GM12878 (cell line): ENCODE data around the gene PRSS33. TPM values are rescaled to one million over a fixed set of nuclear protein-coding genes. Genes with fewer than 3 reads are reported as not detected.

Source experiments
- ATAC-seq: fragments of 200-7000 bp; cut with Tn5 transposase; 3 replicates; pipeline ENCODE4 v1.9.1; 2020; ENCODE audit warnings: mild to moderate bottlenecking, moderate library complexity
- BruUV-seq: library from RNA; stranded (reverse); fragments of 400-500 nt; replicated peaks from 2 replicates; lab custom pipeline; 2021; lab: Mats Ljungman, UMichigan
- CTCF ChIA-PET: fragments of 300-600 bp; sonication (Branson Sonifier 250); formaldehyde crosslinking; extraction: SDS; loops from one replicate; lab custom pipeline; 2021; ENCODE audit warnings: inconsistent platforms; lab: Yijun Ruan, JAX
- POLR2A ChIA-PET: fragments of 350-600 bp; formaldehyde crosslinking; extraction: SDS; loops from one replicate; lab custom pipeline; 2021; ENCODE audit warnings: inconsistent platforms; lab: Charles Lee
- RAD21 ChIA-PET: fragments of 300-600 bp; sonication (Branson Sonifier 250); formaldehyde crosslinking; loops from one replicate; lab custom pipeline; 2023; ENCODE audit warnings: antibody characterized with exemption; ENCODE audit not compliant: unreplicated experiment; lab: Charles Lee
- SMC1A ChIA-PET: fragments of 300-600 bp; sonication (Branson Sonifier 250); formaldehyde crosslinking; loops from one replicate; lab custom pipeline; 2023; ENCODE audit not compliant: unreplicated experiment, uncharacterized antibody; lab: Charles Lee
- DNase-seq: peaks from one replicate; pipeline ENCODE4 v3.0.0-alpha.2; 2011; ENCODE audit warnings: low read depth, low spot score
- FAIRE-seq: peaks from 3 replicates; lab custom pipeline; 2011; peaks lifted over from hg19 to GRCh38; lab: Jason Lieb, UNC
- H2AFZ ChIP-seq: 2 replicates; pipeline ENCODE4 v1.6.0; 2011; ENCODE audit warnings: low read depth, low read length, control low read depth; ENCODE audit not compliant: control insufficient read depth
- H3K27ac ChIP-seq: 2 replicates; pipeline ENCODE4 v1.5.1; 2011; ENCODE audit warnings: control low read depth; ENCODE audit not compliant: control insufficient read depth, insufficient read depth
- H3K27me3 ChIP-seq, 2 experiments: replicated peaks in 1 of 2; 2 replicates each; pipeline versions ENCODE4 v1.6.0 to v1.6.1; 2011; ENCODE audit warnings: low read length in 1 of 2; ENCODE audit not compliant: control insufficient read depth in 2 of 2, insufficient read depth in 2 of 2
- H3K36me3 ChIP-seq, 2 experiments: 2 replicates each; pipeline ENCODE4 v1.5.1; 2011; ENCODE audit warnings: low read length in 1 of 2; ENCODE audit not compliant: control insufficient read depth in 2 of 2, insufficient read depth in 2 of 2
- H3K4me1 ChIP-seq: 2 replicates; pipeline ENCODE4 v1.6.1; 2011; ENCODE audit warnings: mild to moderate bottlenecking, low read length, moderate library complexity, mixed read lengths; ENCODE audit not compliant: control insufficient read depth, insufficient read depth
- H3K4me2 ChIP-seq: 2 replicates; pipeline ENCODE4 v1.6.0; 2011; ENCODE audit warnings: control low read depth; ENCODE audit not compliant: control insufficient read depth, insufficient read depth
- H3K4me3 ChIP-seq: fragments of 200-600 bp; sonication (generic); 2 replicates; pipeline ENCODE4 v1.5.1; 2016
- H3K79me2 ChIP-seq: 2 replicates; pipeline ENCODE4 v1.6.0; 2011; ENCODE audit warnings: low read length; ENCODE audit not compliant: control insufficient read depth, insufficient read depth
- H3K9ac ChIP-seq: 2 replicates; pipeline ENCODE4 v1.8.0; 2011; ENCODE audit warnings: low read length, control low read depth, mixed read lengths; ENCODE audit not compliant: control insufficient read depth, insufficient read depth
- H3K9me3 ChIP-seq: replicated peaks from 3 replicates; pipeline ENCODE4 v1.5.1; 2011; ENCODE audit warnings: mild to moderate bottlenecking, low read length; ENCODE audit not compliant: control insufficient read depth, insufficient read depth
- H4K20me1 ChIP-seq: 2 replicates; pipeline ENCODE4 v1.6.0; 2011; ENCODE audit not compliant: control insufficient read depth, insufficient read depth
- BHLHE40 ChIP-seq, 2 experiments: fragments of 450-650 bp in 1 of 2; IDR thresholded peaks; 2 replicates each; pipeline ENCODE4 v1.6.1; 2011 to 2017; ENCODE audit warnings: low read depth in 2 of 2, borderline replicate concordance in 1 of 2, improper control_type of control experiment in 1 of 2, low read length in 1 of 2, mild to moderate bottlenecking in 1 of 2
- RB1 ChIP-seq: fragments of 450-650 bp; formaldehyde crosslinking; IDR thresholded peaks from 2 replicates; pipeline ENCODE4 v1.6.1; 2017; ENCODE audit warnings: mild to moderate bottlenecking, borderline replicate concordance
- WGBS: methylation state at CpG from one replicate; pipeline ENCODE4 v1.1.6; 2016; ENCODE audit warnings: low lambda C conversion rate; ENCODE audit not compliant: insufficient replicate concordance, insufficient coverage; ENCODE audit errors: missing lambda C conversion rate; 5-methylcytosine and 5-hydroxymethylcytosine counted together
- in situ Hi-C: fragments of 300-500 bp; cut with MboI; formaldehyde crosslinking; loops from 9 replicates; pipeline ENCODE4 v1.14.3; 2018; ENCODE audit warnings: mixed read lengths
- intact Hi-C: fragments of 100-400 bp; cut with micrococcal nuclease; formaldehyde crosslinking; loops from one replicate; pipeline ENCODE4 v1.14.2; 2022; ENCODE audit not compliant: unreplicated experiment
- polyA plus RNA-seq, 11 experiments: library from polyadenylated mRNA; depleted of rRNA in 4 of 11; unstranded in 6 of 11; stranded (reverse) in 5 of 11; fragments of >200 nt; fragmentation: Nextera tagmentation in 4 of 11; fragmentation: Illumina TruSeq in 1 of 11; extraction: Ambion mirVana in 4 of 11; extraction: Trizol in 1 of 11; gene quantifications; 1 replicate in 1 of 11; 2 replicates in 10 of 11; pipeline versions ENCODE4 v1.2.1 to v1.2.3, GENCODE V29; 2011 to 2016; ENCODE audit warnings: inconsistent platforms in 2 of 11, missing spikeins in 2 of 11, low read depth in 1 of 11
- total RNA-seq, 4 experiments: library from RNA; depleted of rRNA in 3 of 4; stranded (reverse); fragments of >200 nt in 3 of 4; fragmentation: Illumina TruSeq in 1 of 4; extraction: Trizol in 1 of 4; gene quantifications; 2 replicates each; pipeline versions ENCODE4 v1.2.1 to v1.2.3, GENCODE V29; 2013 to 2021
- TF ChIP-seq, protein P1 (sequence below): fragments of 450-650 bp; formaldehyde crosslinking; IDR thresholded peaks from 2 replicates; pipeline ENCODE4 v1.4.0; 2020; ENCODE audit warnings: mild to moderate bottlenecking, moderate library complexity

The PRSS33 gene
- total and polyA plus RNA-seq, 10 of the 15 experiments (the other 5 are each of a cell fraction or from before 2014, with no cell fraction given), result not detected

DNA sequence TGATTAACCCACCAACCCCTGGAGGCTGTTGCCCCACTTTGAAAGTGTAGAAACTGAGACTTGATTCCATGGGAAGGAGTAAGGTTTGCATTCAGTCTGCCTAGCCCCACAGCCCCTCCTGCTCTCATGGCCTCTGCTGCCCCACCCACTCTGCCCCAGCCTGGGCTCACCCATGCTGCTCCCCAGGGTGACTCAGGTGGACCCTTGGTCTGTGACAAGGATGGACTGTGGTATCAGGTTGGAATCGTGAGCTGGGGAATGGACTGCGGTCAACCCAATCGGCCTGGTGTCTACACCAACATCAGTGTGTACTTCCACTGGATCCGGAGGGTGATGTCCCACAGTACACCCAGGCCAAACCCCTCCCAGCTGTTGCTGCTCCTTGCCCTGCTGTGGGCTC, 17.4 kb upstream of the PRSS33 start:
- intact Hi-C loops (loop anchor here (10.0 kb wide), 1 partner anchor 50 kb away; the partner anchor contains the start of gene PRSS22), in situ Hi-C loops (no loop called here)
- no peak for ATAC-seq
- Histone ChIP-seq H3K36me3 (no peaks in the 10 kb centered on the region), H3K27ac (no peak overlapping the region), H3K4me1 (no peaks in the 10 kb centered on the region), H3K9me3 (no peaks in the 10 kb centered on the region), H4K20me1 (no peaks in the 10 kb centered on the region), H2AFZ (no peak overlapping the region), H3K27me3 (peaks cover 0 to 1% of the 10 kb centered on the region in 2 experiments; a peak in 1 of 4 replicates), H3K9ac (no peak overlapping the region), H3K4me2 (no peak overlapping the region), H3K79me2 (no peaks in the 10 kb centered on the region), H3K4me3 (no peak overlapping the region)
- ChIA-PET POLR2A (no interaction called here), CTCF (no interaction called here), SMC1A (no interaction called here), RAD21 (no interaction called here)
- no peak for FAIRE-seq
- TF ChIP-seq RB1, result no peak
- TF ChIP-seq, protein P1, sequence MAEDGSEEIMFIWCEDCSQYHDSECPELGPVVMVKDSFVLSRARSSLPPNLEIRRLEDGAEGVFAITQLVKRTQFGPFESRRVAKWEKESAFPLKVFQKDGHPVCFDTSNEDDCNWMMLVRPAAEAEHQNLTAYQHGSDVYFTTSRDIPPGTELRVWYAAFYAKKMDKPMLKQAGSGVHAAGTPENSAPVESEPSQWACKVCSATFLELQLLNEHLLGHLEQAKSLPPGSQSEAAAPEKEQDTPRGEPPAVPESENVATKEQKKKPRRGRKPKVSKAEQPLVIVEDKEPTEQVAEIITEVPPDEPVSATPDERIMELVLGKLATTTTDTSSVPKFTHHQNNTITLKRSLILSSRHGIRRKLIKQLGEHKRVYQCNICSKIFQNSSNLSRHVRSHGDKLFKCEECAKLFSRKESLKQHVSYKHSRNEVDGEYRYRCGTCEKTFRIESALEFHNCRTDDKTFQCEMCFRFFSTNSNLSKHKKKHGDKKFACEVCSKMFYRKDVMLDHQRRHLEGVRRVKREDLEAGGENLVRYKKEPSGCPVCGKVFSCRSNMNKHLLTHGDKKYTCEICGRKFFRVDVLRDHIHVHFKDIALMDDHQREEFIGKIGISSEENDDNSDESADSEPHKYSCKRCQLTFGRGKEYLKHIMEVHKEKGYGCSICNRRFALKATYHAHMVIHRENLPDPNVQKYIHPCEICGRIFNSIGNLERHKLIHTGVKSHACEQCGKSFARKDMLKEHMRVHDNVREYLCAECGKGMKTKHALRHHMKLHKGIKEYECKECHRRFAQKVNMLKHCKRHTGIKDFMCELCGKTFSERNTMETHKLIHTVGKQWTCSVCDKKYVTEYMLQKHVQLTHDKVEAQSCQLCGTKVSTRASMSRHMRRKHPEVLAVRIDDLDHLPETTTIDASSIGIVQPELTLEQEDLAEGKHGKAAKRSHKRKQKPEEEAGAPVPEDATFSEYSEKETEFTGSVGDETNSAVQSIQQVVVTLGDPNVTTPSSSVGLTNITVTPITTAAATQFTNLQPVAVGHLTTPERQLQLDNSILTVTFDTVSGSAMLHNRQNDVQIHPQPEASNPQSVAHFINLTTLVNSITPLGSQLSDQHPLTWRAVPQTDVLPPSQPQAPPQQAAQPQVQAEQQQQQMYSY (CRISPR knock-in tag), result no peak
- TF ChIP-seq BHLHE40 (IDR thresholded peaks at IDR 0.05; ENCODE audit: borderline replicate concordance in 1 of 2, low read depth in 2 of 2, low read length in 1 of 2), result no peak
- BruUV-seq, result no TSS peak
- 32% methylated on average over 4 of the region's 4 CpGs for WGBS
- DNase-seq, result no peak
